PFSK-1 (cell line): ENCODE results near the gene P2RY13.

Experiments used
- SIN3A ChIP-seq: IDR thresholded peaks from 2 replicates; pipeline ENCODE4 v1.6.1; 2012; ENCODE audit warnings: mild to moderate bottlenecking, low read length, moderate library complexity, borderline replicate concordance; ENCODE audit not compliant: insufficient read depth
- TAF1 ChIP-seq: IDR thresholded peaks from 2 replicates; pipeline ENCODE4 v1.6.1; 2012; ENCODE audit warnings: low read length, control low read depth, borderline replicate concordance; ENCODE audit not compliant: insufficient read depth

DNA sequence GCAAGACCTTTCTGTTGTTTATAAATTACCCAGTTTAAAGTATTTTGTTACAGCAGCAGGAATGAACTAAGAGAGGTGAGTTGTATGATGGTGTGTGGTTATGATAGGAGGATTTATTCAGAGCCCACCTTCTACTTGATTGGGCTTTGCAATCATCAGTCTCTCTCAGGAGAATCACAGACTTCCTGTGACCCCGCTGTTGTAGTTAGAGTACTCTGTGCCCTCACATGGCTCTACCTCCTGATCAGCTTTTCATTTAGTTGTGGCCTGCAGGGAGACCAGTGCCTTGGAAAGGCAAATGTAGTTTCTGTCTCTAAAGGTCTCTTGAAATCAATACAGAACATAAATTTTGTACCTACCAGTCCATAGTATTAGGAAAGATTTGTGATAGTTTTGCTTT, 43.4 kb downstream of the P2RY13 start:
- TF ChIP-seq TAF1 (no peak), SIN3A (no peak)
